Activated T-cell treated with anti-CD3 and anti-CD28 coated beads for 24 hours (primary cell): ENCODE data around the gene SCAP.
"Not testable (repeated sequence)": the region's sequence is repeated elsewhere in the genome, so short reads cannot be mapped to it uniquely, and the experiment has no call there.

Experiments
- DNase-seq: peaks from one replicate; pipeline ENCODE4 v3.0.0-alpha.2; 2020; ENCODE audit warnings: low read depth

The SCAP gene

GRCh38 chr3:47480267-47480666, 4.5 kb upstream of the SCAP start:
- not testable (repeated sequence) for DNase-seq

- no peak for DNase-seq
These were observed 4.1 kb upstream of the SCAP start for GRCh38 chr3:47479826-47480160.

DNA sequence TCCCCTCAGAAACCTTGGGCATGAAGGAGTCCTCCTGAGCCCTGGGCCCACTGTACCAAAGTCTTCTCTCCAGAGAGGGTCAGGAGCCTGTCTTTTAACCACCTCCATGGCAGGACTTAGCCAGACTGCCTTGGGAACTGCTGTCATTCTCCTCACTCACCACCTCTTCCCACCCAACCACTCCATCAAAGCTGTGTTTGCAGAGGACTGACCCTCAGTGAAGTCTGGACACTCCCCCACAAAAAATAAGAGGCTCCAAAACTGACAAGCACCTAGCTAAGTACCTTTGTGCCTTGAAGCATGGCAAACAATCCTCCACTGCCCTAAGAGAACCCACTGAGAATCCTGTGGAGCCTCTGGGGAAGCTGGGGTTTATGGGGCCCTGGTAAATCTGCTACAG, 2.3 kb upstream of the SCAP start:
- DNase-seq, result no peak

DNA sequence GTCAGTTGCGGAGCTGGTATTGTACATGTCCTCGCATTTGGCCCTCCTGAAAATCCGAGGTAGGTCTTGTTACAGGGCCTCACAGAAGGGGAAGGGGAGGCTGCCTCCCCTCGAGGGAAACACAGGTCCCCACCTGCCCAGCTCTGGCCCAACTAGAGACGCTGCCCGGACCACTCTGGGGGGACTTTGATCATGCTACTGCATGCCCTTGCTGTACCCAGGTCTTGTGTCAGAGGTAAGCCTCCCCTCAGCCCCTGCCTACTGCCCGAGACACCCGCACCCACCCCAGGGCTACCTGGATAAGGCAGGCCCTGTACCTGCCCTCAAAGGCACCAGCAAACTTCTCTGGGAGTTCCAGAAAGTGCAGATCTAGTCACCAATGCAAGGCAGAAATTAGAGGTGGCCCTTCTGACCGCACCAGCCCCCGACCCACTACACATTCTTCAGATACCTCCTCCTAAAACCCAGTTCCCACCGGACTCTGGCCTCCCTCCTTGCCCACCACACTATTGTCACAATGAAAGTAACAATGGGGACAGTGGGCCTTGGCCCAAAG, 981 bp upstream of the SCAP start:
- no peak for DNase-seq

DNA sequence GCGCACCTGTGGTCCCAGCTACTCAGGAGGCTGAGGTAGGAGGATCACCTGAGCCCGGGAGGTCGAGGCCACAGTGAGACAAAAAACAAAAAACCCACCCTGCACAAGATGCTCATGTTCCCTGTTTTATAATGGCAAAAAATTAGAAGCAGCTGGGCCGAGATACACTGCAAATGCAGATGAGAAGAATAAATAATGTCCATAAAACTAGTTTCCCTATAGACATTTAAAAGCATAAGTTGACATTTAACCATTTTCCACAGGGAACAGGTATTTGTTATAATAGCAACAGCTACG, 537 bp upstream of the SCAP start:
- DNase-seq, result no peak

DNA sequence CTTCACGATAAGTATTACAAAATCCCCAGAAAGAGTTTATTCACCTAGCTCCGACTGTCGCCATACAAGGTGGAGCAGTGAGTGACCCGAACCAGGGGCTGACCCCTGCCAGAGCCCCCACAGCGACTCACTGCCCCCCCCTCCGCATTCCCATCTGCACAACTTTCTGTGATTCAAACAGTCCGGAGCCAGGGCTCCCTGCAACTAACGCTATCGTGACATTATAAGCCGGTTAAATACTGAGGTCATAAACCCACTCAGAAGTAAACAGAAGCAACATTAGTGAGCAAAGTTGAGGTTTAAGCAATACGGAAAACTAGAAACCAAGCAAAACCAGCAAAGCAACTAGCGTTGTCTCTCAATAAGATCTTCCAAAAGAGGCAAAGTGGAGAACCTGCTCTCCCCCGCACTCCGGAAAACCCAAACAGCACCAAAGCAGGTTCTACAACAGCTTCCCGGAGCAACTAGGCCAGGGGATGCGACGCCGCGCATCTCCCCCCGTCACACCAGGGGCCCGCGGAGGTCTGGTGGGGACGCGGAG, 642 bp downstream of the SCAP start:
- peak; percentile 33 for DNase-seq

- no peak for DNase-seq
These were observed 2.4 kb downstream of the SCAP start for GRCh38 chr3:47473391-47473790.

GRCh38 chr3:47469616-47470015, 6.1 kb downstream of the SCAP start:
- DNase-seq, result no peak

GRCh38 chr3:47468315-47468714, 7.4 kb downstream of the SCAP start:
- DNase-seq, result not testable (repeated sequence)

GRCh38 chr3:47464588-47464987, 11.2 kb downstream of the SCAP start:
- no peak for DNase-seq

DNA sequence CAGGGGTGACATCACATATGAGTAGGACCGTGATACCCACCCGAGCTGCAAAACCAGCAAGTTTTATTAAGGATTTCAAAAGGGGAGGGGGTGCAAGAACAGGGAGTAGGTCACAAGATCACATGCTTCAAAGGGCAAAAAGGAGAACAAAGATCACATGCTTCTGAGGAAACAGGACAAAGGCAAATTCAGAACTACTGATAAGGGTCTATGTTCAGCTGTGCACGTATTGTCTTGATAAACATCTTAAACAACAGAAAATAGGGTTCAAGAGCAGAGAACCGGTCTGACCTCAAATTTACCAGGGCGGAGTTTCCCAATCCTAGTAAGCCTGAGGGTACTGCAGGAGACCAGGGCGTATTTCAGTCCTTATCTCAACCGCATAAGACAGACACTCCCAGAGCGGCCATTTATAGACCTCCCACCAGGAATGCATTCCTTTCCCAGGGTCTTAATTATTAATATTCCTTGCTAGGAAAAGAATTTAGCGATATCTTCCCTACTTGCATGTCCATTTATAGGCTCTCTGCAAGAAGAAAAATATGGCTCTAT, 16.1 kb downstream of the SCAP start:
- not testable (repeated sequence) for DNase-seq

- DNase-seq, result no peak
These were observed 18.8 kb downstream of the SCAP start for GRCh38 chr3:47456984-47457383.

DNA sequence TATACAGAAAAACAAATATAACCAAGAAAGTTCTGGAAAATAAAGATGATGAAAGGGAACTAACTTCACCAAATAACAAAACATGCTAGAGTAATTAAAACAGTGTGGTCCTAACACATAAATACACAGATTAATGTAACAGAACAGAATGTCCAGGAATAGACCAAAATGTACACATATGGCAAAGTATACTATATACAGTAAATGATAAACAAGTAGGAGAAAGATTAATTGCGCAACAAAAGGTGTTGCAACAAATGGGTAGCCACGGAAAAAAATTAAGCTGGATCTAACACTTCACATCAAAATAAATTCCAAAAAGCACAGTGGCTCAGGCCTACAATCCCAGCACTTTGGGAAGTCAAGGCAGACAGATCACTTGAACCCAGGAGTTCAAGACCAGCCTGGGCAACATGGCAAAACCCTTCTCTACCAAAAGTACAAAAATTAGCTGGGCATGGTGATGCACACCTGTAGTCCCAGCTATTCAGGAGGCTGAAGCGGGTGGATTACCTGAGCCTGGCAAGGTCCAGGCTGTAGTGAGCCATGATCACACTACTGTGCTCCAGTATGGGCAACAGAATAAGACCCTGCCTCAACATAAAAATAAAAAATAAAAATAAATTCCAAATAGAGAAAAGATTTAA, 19.8 kb downstream of the SCAP start:
- no peak for DNase-seq

- DNase-seq, result no peak
These were observed 23.1 kb downstream of the SCAP start for GRCh38 chr3:47452453-47453215.

DNA sequence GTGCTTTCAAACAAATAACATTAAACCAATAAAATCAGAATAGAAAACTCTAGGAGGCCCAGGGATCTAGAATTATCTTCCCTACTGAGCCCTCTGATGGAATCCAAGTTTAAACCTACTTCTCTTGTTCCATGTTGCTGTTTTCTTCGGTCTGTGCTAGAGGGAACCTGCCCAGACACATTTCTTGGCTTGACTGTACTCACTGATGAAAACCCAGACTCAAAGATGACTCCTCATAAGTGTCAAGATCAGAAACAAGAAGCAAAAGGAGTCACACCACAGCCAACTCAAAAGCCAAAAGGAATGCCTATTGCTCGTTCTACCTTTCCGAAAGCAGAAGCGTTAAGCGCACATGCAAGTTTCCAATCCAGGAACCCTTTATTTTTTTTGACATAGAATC, 31.6 kb downstream of the SCAP start:
- no peak for DNase-seq

- DNase-seq, result no peak
These were observed 32.1 kb downstream of the SCAP start for GRCh38 chr3:47443611-47443995.

DNA sequence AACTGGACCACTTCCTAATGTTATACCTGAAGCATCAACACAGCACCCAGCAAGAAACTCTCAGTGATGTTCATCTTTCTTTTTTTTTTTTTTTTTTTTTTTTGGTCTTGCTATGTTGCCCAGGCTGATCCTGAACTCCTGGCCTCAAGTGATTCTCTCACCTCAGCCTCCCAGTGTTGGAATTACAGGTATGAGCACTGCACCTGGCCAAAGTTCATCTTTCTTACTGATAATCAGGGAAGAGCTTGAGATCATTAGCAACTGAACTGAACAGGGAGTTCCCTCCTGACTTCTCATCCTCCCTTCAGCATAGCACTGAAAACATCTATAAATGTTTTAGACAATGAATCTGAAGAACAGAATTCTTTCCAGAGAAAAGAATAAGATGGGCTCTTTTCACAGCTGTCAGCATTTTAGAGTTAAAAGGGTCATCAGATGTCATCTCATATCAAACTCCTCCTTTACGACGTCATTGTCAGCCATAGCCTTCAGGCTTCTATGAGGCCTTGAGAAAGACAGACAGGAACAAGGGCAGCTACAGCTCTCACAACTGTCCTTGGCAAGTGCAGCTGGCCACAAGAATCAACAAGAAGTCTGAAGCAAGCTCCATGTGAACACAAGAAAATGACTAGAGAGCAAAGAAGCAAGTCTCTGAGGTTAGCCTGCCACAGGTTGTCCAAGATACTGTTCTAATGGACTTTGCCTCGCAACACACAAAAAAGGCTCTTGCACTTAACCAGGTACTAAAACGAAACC, 33.8 kb downstream of the SCAP start:
- no peak for DNase-seq

GRCh38 chr3:47440131-47440530, 35.6 kb downstream of the SCAP start:
- DNase-seq, result no peak

DNA sequence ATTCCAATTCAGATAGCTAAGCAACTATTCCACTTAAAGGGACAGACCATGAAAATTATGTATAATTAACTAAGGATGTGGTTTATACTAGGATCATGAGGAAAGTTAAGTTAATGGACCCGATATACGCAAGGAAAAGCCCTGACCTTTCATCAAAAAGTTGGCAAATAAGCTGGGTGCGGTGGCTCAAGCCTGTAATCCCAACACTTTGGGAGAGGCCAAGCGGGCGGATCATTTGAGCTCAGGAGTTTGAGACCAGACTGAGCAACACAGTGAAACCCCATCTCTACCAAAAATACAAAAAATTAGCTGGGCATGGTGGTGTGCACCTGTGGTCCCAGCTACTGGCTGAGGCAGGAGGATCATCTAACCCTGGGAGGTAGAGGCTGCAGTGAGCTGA, 39.6 kb downstream of the SCAP start:
- DNase-seq, result no peak

DNA sequence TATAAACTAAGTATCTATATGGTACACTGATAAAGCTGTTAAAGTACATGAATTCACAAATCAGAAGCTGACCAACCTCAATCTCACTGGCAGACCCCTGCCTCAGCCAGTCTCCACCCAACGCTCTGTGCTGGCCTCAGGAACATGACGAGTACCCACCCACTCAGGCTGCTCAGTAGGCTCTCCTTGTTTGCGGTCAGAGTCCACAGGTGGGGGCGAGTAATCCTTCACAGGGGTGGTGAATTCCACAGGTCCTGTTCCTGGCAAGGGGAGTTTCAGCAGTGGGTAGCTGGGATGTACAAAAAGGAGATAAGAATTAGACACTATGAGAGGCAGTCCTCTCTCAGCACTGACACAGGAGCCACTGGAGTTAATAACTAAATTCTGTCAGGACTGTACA, 40.9 kb downstream of the SCAP start:
- DNase-seq, result no peak

DNA sequence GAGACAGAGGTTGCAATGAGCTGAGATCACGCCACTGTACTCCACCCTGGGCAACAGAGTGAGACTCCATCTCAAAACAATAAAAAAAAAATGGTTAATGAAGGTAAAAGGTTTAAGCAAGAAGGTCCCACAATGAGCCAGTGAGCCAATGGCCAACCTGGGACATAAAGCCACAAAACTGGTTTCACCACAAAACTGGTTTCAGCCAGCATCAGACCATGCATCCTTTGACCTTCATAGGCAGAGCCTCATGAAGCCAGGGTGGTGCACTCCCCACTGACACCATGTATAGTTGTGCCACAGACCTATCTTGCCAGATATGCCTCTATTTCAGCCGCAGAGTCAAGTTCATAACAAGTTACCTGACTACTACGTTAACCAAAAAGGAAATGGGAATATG, 41.9 kb downstream of the SCAP start:
- DNase-seq, result no peak

GRCh38 chr3:47432673-47433072, 43.1 kb downstream of the SCAP start:
- no peak for DNase-seq

- no peak for DNase-seq
These were observed 44.5 kb downstream of the SCAP start for GRCh38 chr3:47431225-47431624.
